ENCODE results near the gene GNAZ. TPM values are rescaled to one million over a fixed set of nuclear protein-coding genes. Genes with fewer than 3 reads are reported as not detected.

Gene GNAZ
- total RNA-seq (2022; extraction: Qiagen RNA extraction): 1.6 to 3.2 TPM (median 2.7 TPM) in 5 replicates

DNA sequence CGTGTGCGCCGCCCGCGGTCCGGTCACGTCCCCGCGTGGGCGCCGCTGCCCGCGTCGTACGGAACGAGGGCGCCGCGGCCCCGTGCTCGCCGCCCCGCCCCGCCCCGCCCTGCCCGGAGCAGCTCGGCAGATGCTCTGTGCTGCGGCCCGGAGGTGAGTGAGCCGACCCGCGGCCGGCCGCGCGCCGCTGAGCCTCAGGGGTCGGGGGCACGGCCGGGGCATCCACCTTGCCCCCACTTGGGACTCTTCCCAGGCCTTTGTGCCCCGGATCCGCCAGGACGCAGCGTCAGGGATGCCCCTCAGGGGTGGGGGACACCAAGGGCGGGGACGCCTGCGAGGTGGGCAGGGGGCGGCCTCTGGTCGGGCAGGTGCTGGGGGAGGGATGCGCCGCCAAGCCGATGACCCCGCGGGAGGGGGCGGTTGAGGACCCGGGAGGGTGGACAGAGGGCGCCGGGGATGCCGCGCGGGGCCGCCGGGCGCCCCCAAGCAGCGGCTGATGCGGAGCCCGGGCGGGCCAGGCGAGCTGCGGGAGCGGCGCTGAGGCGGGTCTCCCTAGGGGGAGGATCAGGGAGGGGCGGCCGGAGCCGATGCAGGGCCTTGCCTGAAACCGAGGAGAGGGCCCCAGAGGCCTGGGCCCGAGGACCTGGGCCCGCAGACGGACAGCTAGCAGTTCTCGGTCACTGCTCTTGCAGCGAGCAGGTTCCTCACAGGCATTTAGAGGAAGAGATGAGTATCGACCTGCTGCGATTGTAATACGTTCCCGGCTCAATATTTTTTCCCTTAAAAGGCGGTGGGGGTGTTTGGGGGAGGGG lies at the start of gene GNAZ:
Gene GNAZ (plus strand): TSS at position 102 of the 812 bp plus-strand sequence. CDS start 25,177 bp downstream, outside the sequence.

DNA sequence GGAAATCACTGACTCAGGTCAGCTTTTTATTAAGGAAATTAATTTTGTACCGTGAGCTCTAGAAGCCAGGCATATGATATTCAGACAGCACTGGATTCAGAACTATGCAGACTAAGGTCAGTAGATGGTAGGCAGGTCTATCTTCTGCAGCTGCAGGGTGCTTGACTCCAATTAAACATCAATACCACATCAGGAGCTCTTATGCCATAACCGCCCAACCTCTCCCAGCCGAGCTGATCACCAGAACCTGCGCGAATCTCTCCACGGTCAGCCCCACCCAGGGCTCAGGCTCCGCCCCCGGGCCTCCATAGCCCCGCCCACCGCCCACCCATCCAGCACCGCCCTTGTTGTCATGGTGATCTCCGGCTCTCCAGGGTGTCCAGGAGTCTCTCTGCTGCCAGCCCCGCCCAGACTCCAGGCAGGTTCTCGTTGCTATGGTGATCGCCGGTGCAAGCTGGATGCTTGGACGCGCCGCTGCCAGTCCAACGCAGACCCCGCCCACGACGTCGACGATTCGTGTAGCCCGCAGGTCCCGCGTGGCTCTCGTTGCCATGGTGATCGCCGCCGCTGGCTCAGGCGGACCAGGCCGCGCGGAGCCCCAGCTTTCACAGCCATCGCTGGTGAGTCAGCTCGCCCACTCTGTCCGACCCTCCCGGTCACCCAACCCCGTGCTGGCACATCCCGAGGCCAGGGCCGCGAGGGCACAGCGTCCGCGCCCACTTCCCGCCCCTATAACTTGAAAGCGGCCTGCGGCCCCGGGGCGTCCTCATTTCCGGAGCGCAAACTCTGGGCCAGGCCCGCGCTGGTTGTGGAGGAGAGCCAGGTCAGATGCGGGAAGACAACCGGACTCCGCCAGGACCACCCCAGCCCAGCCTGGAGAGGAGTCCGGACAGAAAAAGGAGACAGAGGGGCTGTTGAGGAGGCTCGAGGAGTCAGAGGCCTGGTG lies 74.9 kb downstream of the GNAZ start, which contains the start of gene RAB36:
Gene RAB36 (plus strand): TSS at position 546 of the 946 bp plus-strand sequence. CDS start 1,140 bp downstream, outside the sequence.

Other genes with a start within 250 kb of the GNAZ start
- gene IGLL5, start 182.7 kb upstream of the GNAZ start, total RNA-seq (2022; extraction: Qiagen RNA extraction): not detected in 5 replicates
- 0.59 to 1.8 TPM (median 1.1 TPM) in 5 replicates for gene RSPH14, start 71.5 kb downstream of the GNAZ start, total RNA-seq (2022; extraction: Qiagen RNA extraction)
- 5.8 to 7.8 TPM (median 7.5 TPM) in 5 replicates for gene RAB36, start 75.0 kb downstream of the GNAZ start, total RNA-seq (2022; extraction: Qiagen RNA extraction)
- 11.7 to 15.5 TPM (median 15.5 TPM) in 5 replicates for gene BCR, start 110.0 kb downstream of the GNAZ start, total RNA-seq (2022; extraction: Qiagen RNA extraction)